Measurements from ENCODE around the gene PACSIN2.

Gene PACSIN2

DNA sequence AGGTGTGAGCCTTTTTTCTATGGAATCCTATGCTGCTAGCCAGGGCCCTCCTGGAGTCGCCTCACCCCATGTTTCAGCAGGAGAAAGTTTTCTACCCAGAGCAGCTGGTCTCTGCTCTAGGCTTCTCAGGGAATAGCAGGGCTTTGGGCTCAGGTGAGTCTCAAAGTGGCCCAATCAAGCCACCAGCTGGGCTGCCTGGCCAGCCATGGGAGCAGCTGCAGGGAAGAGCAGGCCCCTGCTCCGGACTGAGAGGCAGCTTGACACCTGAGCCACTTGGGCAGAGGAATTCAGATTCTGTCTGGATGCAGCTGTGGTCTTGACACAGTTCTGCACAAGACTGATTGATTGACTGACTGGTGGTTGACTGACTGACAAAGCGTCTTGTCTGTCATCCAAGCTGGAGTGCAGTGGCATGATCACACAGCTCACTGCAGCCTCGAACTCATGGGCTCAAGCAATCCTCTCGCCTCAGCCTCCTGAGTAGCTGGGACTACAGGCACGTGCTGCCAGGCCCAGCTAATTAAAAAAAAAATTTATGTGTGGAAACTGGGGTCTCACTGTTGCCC is 100.4 kb downstream of the PACSIN2 start:
- H3K23ac ChIP-seq (ENCODE audit: low read length in 2 of 2), result no peak overlapping the region
- H2AFZ ChIP-seq (ENCODE audit: low read depth, low read length), result no peak overlapping the region
- H2BK120ac ChIP-seq (ENCODE audit: low read depth, low read length), result no peak overlapping the region
- WGBS, result 89% methylated on average over 6 of the region's 6 CpGs
- H3K18ac ChIP-seq (ENCODE audit: low read depth in 1 of 2, low read length in 2 of 2), result no peak overlapping the region
- DNase-seq, result no peak
- H4K91ac ChIP-seq (ENCODE audit: low read length), result peak overlapping the region; percentile 31
- no peaks in the 10 kb centered on the region for H3K9me3 ChIP-seq (ENCODE audit: control insufficient read depth, low read length)
- H3K4me3 ChIP-seq (ENCODE audit: insufficient read depth in 1 of 2, low read depth in 1 of 2, low read length in 2 of 2), result no peak overlapping the region
- no peaks in the 10 kb centered on the region for H3K27me3 ChIP-seq (ENCODE audit: control insufficient read depth in 1 of 2, insufficient read depth in 1 of 2, low read length in 2 of 2)
- peaks cover 12 to 15% of the 10 kb centered on the region in 2 experiments for H3K36me3 ChIP-seq (ENCODE audit: control insufficient read depth in 1 of 2, insufficient read depth in 2 of 2, low read depth in 1 of 2, low read length in 2 of 2)
- H2AK5ac ChIP-seq (ENCODE audit: low read length, severe bottlenecking), result no peak overlapping the region
- no peak overlapping the region for H2BK5ac ChIP-seq (ENCODE audit: low read depth, low read length, poor library complexity, severe bottlenecking)
- no peak overlapping the region for H3K14ac ChIP-seq (ENCODE audit: low read length in 2 of 2)
- H2BK12ac ChIP-seq (ENCODE audit: low read length in 2 of 2), result no peak overlapping the region
- peaks cover 6% of the 10 kb centered on the region for H3K4me1 ChIP-seq (ENCODE audit: control insufficient read depth, insufficient read depth, low read depth, low read length)
- no peak overlapping the region for H3K27ac ChIP-seq (ENCODE audit: low read length, poor library complexity, severe bottlenecking)
- no peak overlapping the region for H3K4ac ChIP-seq (ENCODE audit: low read depth in 1 of 2, low read length in 2 of 2)
- no peak overlapping the region for H2BK15ac ChIP-seq (ENCODE audit: low read depth, poor library complexity, severe bottlenecking)
- H3K79me1 ChIP-seq (replicated peaks; ENCODE audit: low read length, poor library complexity, severe bottlenecking), result peaks cover 54% of the 10 kb centered on the region
- H3K9ac ChIP-seq (ENCODE audit: low read length), result no peak overlapping the region
- H3K4me2 ChIP-seq (ENCODE audit: low read length, poor library complexity, severe bottlenecking), result no peak overlapping the region
- H4K8ac ChIP-seq (ENCODE audit: low read length), result no peak overlapping the region

DNA sequence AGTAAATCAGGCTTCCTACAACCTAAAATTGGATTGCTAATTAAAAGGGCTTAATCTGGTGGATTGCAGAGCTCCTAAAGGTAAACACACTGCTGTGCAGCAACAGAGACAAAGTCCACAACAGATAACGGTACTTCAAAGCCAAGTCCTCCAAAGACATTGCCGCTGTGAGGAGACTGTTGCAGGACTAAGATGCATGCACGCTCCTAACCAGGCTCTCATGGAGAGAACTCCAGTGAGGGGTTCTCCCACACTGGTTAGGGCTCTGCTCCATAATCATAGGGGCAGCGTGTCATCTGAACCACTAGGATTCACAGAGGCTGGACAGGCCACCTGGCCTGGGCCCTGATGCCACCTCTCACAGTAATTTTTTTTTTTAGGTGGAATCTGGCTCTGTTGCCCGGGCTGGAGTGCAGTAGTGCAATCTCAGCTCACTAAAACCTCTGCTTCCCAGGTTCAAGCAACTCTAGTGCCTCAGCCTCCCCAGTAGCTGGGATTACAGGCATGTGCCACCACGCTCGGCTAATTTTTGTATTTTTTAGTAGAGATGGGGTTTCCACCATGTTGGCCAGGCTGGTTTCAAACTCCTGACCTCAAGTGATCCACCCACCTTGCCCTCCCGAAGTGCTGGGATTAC is 101.0 kb downstream of the PACSIN2 start:
- 96% methylated on average over 8 of the region's 8 CpGs for WGBS
- H3K18ac ChIP-seq (ENCODE audit: low read depth in 1 of 2, low read length in 2 of 2), result no peak overlapping the region
- H4K8ac ChIP-seq (ENCODE audit: low read length), result no peak overlapping the region

DNA sequence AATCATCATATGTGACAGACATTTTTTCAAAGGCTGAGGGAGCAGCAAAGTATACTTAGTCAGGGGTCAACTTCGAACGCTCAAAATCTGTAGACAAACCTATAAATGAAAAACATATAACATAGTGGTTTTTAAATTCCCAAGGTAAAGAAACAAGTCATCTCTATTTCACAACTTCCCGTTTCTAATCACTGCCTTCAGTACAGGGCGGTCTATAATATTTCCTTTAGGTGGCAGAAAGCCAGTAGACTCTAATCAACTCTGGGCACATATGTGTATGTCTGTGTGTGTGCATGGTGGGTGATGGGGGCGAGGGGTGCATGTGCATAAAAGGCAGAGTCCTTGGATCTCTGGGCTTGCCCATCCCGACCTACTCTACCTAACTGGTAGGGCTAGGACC is 102.9 kb downstream of the PACSIN2 start:
- 92% methylated on average over 3 of the region's 6 CpGs for WGBS

More for the DNA sequence above, 101.0 kb downstream of the PACSIN2 start:
- no peak for DNase-seq
- Histone ChIP-seq H3K14ac (ENCODE audit: low read length in 2 of 2) (no peak overlapping the region), H2BK120ac (ENCODE audit: low read depth, low read length) (no peak overlapping the region), H3K27ac (ENCODE audit: low read length, poor library complexity, severe bottlenecking) (no peak overlapping the region), H2BK15ac (ENCODE audit: low read depth, poor library complexity, severe bottlenecking) (no peak overlapping the region), H2BK12ac (ENCODE audit: low read length in 2 of 2) (no peak overlapping the region), H3K4me1 (ENCODE audit: control insufficient read depth, insufficient read depth, low read depth, low read length) (peaks cover 6% of the 10 kb centered on the region), H2BK5ac (ENCODE audit: low read depth, low read length, poor library complexity, severe bottlenecking) (no peak overlapping the region), H3K9me3 (ENCODE audit: control insufficient read depth, low read length) (no peaks in the 10 kb centered on the region), H3K9ac (ENCODE audit: low read length) (no peak overlapping the region), H3K4me2 (ENCODE audit: low read length, poor library complexity, severe bottlenecking) (no peak overlapping the region), H2AFZ (ENCODE audit: low read depth, low read length) (no peak overlapping the region), H3K23ac (ENCODE audit: low read length in 2 of 2) (no peak overlapping the region), H3K4ac (ENCODE audit: low read depth in 1 of 2, low read length in 2 of 2) (no peak overlapping the region), H2AK5ac (ENCODE audit: low read length, severe bottlenecking) (no peak overlapping the region), H4K91ac (ENCODE audit: low read length) (no peak overlapping the region), H3K4me3 (ENCODE audit: insufficient read depth in 1 of 2, low read depth in 1 of 2, low read length in 2 of 2) (no peak overlapping the region), H3K79me1 (replicated peaks; ENCODE audit: low read length, poor library complexity, severe bottlenecking) (peaks cover 58% of the 10 kb centered on the region), H3K27me3 (ENCODE audit: control insufficient read depth in 1 of 2, insufficient read depth in 1 of 2, low read length in 2 of 2) (no peaks in the 10 kb centered on the region), H3K36me3 (ENCODE audit: control insufficient read depth in 1 of 2, insufficient read depth in 2 of 2, low read depth in 1 of 2, low read length in 2 of 2) (peaks cover 17 to 21% of the 10 kb centered on the region in 2 experiments)

GRCh38 chr22:42910221-42910942 is 104.6 kb downstream of the PACSIN2 start:
- Histone ChIP-seq H4K91ac (ENCODE audit: low read length) (no peak overlapping the region), H3K27ac (ENCODE audit: low read length, poor library complexity, severe bottlenecking) (no peak overlapping the region), H3K14ac (ENCODE audit: low read length in 2 of 2) (no peak overlapping the region), H3K18ac (ENCODE audit: low read depth in 1 of 2, low read length in 2 of 2) (no peak overlapping the region), H3K27me3 (ENCODE audit: control insufficient read depth in 1 of 2, insufficient read depth in 1 of 2, low read length in 2 of 2) (no peaks in the 10 kb centered on the region), H3K79me1 (replicated peaks; ENCODE audit: low read length, poor library complexity, severe bottlenecking) (peaks cover 56% of the 10 kb centered on the region), H3K36me3 (ENCODE audit: control insufficient read depth in 1 of 2, insufficient read depth in 2 of 2, low read depth in 1 of 2, low read length in 2 of 2) (peaks cover 22 to 37% of the 10 kb centered on the region in 2 experiments), H2BK5ac (ENCODE audit: low read depth, low read length, poor library complexity, severe bottlenecking) (no peak overlapping the region), H2AFZ (ENCODE audit: low read depth, low read length) (no peak overlapping the region), H2BK15ac (ENCODE audit: low read depth, poor library complexity, severe bottlenecking) (no peak overlapping the region), H3K9ac (ENCODE audit: low read length) (no peak overlapping the region), H3K4me3 (ENCODE audit: insufficient read depth in 1 of 2, low read depth in 1 of 2, low read length in 2 of 2) (no peak overlapping the region), H2BK12ac (ENCODE audit: low read length in 2 of 2) (no peak overlapping the region), H2AK5ac (ENCODE audit: low read length, severe bottlenecking) (no peak overlapping the region), H2BK120ac (ENCODE audit: low read depth, low read length) (no peak overlapping the region), H3K4me2 (ENCODE audit: low read length, poor library complexity, severe bottlenecking) (no peak overlapping the region), H3K9me3 (ENCODE audit: control insufficient read depth, low read length) (no peaks in the 10 kb centered on the region), H3K23ac (ENCODE audit: low read length in 2 of 2) (no peak overlapping the region), H3K4me1 (ENCODE audit: control insufficient read depth, insufficient read depth, low read depth, low read length) (peaks cover 12% of the 10 kb centered on the region), H4K8ac (ENCODE audit: low read length) (no peak overlapping the region), H3K4ac (ENCODE audit: low read depth in 1 of 2, low read length in 2 of 2) (no peak overlapping the region)
- DNase-seq, result no peak
- WGBS, result 93% methylated on average over 9 of the region's 10 CpGs

More for the DNA sequence above, 102.9 kb downstream of the PACSIN2 start:
- Histone ChIP-seq H3K23ac (ENCODE audit: low read length in 2 of 2) (no peak overlapping the region), H3K27ac (ENCODE audit: low read length, poor library complexity, severe bottlenecking) (no peak overlapping the region), H2AK5ac (ENCODE audit: low read length, severe bottlenecking) (no peak overlapping the region), H2BK15ac (ENCODE audit: low read depth, poor library complexity, severe bottlenecking) (no peak overlapping the region), H3K4me3 (ENCODE audit: insufficient read depth in 1 of 2, low read depth in 1 of 2, low read length in 2 of 2) (no peak overlapping the region), H2AFZ (ENCODE audit: low read depth, low read length) (no peak overlapping the region), H4K91ac (ENCODE audit: low read length) (no peak overlapping the region), H3K9me3 (ENCODE audit: control insufficient read depth, low read length) (no peaks in the 10 kb centered on the region), H3K14ac (ENCODE audit: low read length in 2 of 2) (no peak overlapping the region), H3K36me3 (ENCODE audit: control insufficient read depth in 1 of 2, insufficient read depth in 2 of 2, low read depth in 1 of 2, low read length in 2 of 2) (peaks cover 22 to 33% of the 10 kb centered on the region in 2 experiments), H2BK12ac (ENCODE audit: low read length in 2 of 2) (no peak overlapping the region), H2BK5ac (ENCODE audit: low read depth, low read length, poor library complexity, severe bottlenecking) (no peak overlapping the region), H3K79me1 (replicated peaks; ENCODE audit: low read length, poor library complexity, severe bottlenecking) (peaks cover 63% of the 10 kb centered on the region), H4K8ac (ENCODE audit: low read length) (no peak overlapping the region), H3K9ac (ENCODE audit: low read length) (no peak overlapping the region), H3K4me1 (ENCODE audit: control insufficient read depth, insufficient read depth, low read depth, low read length) (peaks cover 6% of the 10 kb centered on the region), H2BK120ac (ENCODE audit: low read depth, low read length) (no peak overlapping the region), H3K27me3 (ENCODE audit: control insufficient read depth in 1 of 2, insufficient read depth in 1 of 2, low read length in 2 of 2) (no peaks in the 10 kb centered on the region), H3K18ac (ENCODE audit: low read depth in 1 of 2, low read length in 2 of 2) (no peak overlapping the region), H3K4ac (ENCODE audit: low read depth in 1 of 2, low read length in 2 of 2) (no peak overlapping the region), H3K4me2 (ENCODE audit: low read length, poor library complexity, severe bottlenecking) (no peak overlapping the region)
- DNase-seq, result no peak
